HG03025 (cell line): Measurements from ENCODE around the gene CLP1.
"Not testable (repeated sequence)": the region's sequence is repeated elsewhere in the genome, so short reads cannot be mapped to it uniquely, and the experiment has no call there.

Source experiments
- ATAC-seq: cut with Tn5 transposase; IDR thresholded peaks from one replicate; pipeline ENCODE4 v1.9.1; 2021; ENCODE audit warnings: mild to moderate bottlenecking, moderate library complexity; ENCODE audit not compliant: unreplicated experiment, low FRiP score

CLP1 gene

DNA sequence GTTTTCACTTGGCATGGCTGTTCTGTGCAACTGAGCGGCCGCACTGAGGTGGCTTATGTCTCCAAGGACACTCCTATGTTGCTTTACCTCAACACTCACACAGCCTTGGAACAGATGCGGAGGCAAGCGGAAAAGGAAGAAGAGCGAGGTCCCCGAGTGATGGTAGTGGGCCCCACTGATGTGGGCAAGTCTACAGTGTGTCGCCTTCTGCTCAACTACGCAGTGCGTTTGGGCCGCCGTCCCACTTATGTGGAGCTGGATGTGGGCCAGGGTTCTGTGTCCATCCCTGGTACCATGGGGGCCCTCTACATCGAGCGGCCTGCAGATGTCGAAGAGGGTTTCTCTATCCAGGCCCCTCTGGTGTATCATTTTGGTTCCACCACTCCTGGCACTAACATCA, 2.1 kb downstream of the CLP1 start:
- no peak for ATAC-seq

DNA sequence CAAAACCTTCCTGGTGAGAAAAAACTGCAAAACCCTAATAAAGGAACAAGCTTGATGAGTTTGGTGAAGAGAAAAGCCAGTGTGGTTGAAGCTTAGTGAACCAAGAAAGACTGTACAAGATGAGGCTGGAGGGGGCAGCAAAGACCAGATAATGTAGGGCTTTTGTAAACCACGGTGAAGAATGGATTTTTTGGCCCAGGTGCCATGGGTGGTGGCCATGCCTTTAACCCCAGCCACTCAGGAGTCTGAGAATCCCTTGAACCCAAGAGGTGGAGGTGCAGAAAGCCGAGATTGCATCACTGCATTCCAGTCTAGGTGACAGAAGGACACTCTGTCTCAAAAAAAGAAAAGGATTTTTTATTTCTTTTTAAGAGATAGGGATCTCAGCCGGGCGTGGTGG, 5.3 kb downstream of the CLP1 start:
- ATAC-seq: no peak

DNA sequence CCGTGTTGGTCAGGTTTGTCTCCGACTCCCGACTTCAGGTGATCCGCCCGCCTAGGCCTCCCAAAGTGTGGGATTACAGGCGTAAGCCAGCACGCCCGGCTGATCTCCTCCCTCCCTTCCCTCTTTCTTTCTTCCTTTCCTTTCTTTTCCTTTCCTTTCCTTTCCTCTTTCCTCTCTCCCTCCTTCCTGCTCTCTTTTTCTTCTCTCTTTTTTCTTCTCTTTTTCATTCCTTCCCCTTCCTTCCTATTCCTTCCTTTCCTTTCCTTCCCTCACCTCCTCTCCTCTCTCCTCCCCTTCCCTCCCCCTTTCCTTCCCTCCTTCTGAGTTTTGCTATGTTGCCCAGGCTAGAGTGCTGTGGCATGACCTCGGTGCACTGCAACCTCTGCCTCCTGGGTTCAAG, 6.4 kb downstream of the CLP1 start:
- ATAC-seq: no peak

DNA sequence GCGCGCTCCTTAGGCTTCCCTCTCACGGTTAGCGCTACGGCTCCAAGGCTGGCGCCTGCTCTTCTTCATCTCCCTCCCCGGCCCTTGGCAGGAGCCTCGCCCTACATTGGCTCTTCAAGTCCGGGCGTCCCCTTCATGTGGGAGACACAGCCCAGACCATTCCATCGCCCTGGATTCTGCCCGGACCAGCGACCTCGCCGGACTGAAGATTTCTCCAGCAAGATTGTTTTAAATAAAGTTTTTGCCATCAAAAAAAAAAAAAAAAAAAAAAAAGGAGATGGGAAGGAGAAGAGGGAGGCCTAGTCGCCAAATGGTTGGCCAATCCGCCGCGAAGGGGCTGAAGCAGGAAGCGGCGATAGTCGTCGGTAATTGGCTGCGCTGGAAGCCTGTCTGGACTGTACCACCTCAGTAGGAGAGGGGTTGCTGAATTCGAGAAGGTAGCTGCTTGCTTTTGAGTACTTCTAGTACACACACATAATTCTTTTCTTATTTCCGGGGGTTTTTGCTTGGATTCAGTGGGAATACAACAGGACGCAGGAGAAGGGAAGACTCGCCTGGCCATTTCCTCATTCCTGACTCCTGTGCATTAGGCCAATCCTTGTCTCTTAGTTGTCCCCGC, 9.7 kb downstream of the CLP1 start:
- ATAC-seq: peak; percentile 61

DNA sequence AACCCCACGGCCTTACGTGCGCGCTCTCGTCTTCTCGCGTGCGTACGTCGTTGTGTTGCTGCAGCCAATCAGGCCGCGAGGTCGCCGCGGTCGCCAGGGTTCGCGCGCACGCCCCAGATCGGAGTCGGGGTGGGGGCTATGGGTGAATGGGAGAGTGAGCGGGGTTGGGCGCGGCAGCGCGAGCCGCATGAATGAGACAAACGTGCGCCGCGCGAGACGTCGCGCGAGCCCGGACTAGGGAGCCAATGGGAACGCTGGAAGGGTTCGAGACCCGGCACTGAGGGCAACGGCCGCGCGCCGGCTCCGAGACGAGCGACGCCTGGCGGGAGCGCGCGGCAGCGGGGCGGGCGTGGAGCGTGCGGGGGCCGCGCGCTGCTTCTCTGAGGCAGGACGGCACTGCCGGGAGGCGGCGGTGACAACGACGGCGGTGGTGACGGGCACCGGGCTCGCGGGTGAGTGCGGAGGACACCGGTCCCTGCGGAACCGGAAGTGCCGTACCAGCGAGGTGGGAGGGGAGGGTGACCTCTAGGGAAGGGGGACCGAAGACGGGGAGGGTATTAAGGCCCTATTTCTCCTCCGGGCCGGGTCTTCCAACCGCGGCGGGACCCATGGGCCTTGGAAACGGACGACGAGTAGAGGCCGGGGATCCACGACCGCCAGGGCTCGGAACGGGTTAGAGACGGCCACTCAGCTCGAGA, 10.3 kb downstream of the CLP1 start, which contains the start of gene ZDHHC5:
Gene ZDHHC5 (plus strand): TSS at position 379 of the 698 bp plus-strand sequence. CDS start 4,977 bp downstream, outside the sequence.
- peak; percentile 80 for ATAC-seq

DNA sequence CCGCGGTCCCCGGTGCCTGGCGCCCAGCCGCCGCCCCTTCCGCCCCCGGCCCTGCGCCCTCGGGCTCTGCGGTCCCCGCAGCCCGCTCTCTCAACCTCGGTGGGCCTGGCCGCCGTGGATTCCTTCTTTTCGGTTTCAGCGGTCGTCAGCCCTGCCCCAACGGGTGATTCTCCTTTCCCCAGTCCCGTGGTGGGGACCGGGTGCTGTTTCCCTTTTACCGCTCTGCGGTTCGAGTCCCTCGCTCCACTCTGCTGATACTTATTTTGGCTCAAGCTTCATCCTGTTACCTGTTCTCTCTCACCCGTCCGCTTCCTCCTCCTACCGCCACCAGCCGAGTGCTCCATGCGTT, 10.8 kb downstream of the CLP1 start:
- peak; percentile 9 for ATAC-seq

DNA sequence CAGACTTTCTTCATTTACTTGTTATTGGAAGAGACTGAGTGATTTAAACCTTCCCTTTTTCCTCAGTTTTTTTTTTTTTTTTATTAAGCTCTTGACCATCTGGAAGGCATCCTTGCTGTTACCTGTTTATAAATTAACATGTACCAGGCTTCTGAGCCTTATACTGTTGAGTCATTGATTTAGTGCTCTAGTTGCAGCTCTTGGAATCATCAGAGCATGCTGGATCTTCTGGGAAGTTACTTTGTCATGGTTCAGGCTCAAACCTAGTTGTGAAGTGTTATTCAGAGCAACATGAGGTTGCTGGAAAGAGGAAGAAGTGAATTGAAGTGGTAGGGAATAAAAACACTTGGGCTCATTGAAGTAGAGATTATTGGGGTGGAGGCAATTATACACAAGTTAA, 16.7 kb downstream of the CLP1 start:
- ATAC-seq: no peak

DNA sequence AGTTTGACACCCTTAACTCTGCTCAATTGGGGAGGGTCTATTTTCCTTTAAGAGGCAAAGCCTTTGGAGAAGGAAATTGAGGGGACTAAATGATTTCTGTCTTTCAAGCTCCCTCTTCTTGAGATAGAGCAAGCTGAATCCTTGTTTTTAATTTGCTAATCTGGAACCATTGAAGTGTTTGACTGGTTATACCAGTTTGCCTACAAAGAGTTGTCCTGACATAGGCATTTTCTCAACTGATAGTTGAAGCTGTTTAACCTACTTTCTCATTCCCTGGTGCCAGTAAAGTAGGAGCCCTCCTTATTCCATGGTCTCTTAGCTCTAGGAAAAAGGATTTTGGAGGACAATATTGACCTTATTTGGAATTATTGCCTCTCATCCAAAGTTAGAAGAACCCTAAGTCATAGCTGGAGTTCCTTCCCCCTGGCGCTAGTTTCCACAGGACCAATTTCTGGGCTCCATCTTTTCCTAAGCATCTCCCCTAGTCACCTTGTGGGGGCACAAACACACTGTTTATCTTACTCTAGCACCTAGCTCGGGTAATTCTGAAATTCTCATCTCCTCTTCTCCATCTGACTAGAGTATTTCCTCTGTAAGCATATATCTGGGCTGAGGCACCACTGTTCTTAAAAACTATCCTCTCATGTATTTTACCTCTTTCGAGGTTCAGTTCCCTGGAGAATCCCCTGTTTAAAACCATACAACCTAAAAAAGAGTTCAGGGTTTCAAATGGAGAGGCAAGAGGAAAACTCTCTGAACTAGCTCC, 17.8 kb downstream of the CLP1 start:
- no peak for ATAC-seq

DNA sequence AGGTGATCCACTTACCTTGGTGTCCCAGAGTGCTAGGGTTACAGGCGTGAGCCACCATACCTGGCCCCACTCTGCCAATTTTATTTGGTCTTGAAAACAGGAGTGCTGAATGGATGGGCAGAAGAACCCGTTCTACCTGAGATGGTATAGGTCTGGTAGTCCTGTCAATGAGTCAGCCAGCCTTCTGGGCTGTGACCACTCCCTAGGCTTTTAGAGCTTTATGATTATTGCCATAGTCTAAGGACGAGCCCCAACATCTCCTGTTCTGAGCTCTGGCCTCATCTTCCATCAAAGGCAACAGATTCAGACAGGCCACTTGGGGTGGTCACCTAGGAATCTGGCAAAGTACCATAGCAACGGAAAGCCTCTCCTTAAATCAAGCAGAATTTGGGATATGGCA, 21.8 kb downstream of the CLP1 start:
- no peak for ATAC-seq

DNA sequence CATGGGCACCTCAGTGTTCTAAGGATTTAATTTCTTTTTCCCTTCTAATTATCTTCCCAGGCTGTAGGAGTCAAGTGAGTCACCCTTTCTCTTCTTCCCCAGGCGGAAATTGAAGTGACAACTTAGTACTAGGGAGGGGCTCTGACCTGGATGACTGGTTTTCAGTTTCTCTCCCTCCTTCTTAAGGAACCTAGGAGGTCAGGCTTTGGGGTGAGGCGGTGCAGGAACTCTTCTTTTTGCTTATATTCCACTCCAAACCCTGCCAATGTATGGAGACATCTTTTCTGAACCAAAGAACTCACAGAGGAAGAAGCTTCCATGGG, 23.0 kb downstream of the CLP1 start:
- ATAC-seq: no peak

DNA sequence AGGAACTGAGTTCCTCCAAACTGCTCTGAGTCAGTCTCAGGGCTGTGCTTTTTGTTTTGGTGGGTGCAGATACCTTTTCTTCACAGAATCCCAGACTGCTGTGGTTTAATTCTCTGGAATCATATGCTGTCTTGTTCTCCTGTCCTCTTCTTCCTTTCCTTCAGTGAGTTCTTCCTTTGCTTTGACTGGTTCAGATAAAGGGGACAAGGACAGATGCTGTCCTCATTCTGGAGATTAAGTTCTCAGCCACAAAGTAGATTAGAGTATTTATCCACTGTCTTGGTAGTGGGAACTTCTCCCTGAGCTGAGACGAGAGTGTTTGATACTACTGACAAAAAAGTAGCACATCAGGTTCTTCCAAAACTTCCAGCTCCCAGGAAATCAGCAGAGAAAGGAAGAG, 23.6 kb downstream of the CLP1 start:
- ATAC-seq: no peak

DNA sequence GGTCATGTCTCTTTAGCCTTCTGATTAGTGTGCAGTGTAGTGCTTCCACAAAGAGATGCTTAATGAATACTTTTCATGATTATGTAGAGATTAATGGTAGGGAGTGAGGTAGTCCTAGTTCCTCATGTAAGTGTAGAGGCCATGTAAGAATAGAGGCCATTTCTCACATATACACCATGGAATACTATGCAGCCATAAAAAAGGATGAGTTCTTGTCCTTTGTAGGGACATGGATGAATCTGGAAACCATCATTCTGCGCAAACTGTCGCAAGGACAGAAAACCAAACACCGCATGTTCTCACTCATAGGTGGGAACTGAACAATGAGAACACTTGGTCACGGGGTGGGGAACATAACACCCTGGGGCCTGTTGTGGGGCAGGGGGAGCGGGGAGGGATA, 32.9 kb downstream of the CLP1 start:
- ATAC-seq: not testable (repeated sequence)

DNA sequence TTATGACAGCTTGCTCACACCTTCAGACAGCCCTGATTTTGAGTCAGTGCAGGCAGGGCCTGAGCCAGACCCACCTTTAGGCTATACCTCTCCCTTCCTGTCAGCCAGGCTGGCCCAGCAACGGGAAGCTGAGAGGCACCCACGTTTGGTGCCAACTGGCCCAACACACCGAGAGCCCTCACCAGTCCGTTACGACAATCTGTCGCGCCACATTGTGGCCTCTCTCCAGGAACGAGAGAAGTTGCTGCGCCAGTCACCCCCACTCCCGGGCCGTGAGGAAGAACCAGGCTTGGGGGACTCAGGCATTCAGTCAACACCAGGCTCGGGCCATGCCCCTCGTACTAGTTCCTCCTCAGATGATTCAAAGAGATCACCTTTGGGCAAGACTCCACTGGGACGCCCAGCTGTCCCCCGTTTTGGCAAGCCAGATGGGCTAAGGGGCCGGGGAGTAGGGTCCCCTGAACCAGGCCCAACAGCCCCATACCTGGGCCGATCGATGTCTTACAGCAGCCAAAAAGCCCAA, 41.3 kb downstream of the CLP1 start:
- no peak for ATAC-seq

DNA sequence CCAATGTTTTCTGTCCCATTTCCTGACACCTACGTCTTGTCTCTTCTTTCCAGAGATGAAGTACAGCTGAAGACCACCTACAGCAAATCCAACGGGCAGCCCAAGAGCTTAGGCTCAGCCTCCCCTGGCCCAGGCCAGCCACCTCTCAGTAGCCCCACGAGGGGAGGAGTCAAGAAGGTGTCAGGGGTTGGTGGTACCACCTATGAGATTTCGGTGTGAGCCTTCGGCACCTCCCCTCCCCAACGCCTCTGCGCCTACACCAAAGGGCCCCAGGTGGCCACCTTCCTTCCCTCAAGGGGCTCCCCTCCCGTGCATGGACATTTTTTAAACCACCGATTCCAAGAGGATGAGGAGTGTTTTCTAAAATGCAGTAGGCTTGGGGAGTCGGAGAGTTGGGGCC, 42.3 kb downstream of the CLP1 start:
- no peak for ATAC-seq

DNA sequence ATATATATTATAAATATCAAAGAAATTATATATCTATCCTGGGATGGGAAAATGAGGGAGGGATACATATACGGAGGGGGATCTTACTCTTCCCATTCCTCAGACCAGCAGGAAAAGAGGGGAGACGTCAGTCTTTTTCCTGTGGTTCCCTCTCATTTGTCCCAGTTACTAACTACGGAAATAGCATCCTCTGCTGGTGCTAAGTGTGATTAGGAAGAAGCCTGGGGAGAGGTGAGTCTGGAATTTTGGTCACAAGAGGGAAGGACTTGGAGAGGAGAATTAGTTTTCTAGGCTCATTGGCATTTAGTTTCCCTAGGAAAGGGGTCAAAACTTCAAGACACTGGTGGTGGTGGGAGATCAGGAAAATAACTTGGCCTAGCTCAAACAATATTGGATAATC, 42.9 kb downstream of the CLP1 start:
- no peak for ATAC-seq

DNA sequence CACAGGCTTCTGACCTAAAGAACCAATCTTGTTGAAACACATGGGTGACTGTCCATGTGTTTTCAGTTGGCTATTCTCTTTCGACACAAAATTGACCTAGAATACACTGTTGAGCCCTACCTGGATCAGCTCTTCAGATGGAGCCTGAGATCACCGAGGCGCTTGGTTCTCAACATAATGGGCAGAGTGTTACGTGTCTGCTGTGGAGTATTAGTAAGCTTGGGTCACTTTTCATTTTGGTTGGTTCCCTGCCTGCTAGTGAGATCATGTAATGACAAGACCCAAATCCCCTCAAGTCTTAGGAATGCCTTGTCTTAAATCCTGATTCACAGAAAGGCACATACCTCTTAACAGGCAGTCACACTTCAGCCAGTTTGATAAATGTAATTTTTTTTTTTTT, 45.8 kb downstream of the CLP1 start:
- no peak for ATAC-seq

DNA sequence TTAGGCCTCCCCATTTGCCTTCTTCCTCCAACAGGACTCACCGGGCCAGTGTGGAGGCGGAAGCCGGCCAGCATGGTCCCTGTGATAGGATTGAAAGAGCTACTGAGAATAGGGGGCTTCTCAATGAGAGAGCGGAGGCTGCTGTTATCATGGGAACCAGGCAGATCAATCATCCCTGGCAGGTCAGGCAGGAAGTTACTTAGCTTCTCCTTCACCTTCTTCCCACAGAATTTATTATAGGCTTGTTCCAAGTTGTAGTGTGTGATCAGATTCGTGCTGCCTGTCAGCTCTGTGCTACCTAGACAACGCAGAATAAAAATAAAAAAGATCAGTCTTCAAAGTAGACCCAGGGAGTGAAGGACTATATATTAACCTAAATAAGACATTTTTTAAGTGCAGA, 47.4 kb downstream of the CLP1 start:
- no peak for ATAC-seq

DNA sequence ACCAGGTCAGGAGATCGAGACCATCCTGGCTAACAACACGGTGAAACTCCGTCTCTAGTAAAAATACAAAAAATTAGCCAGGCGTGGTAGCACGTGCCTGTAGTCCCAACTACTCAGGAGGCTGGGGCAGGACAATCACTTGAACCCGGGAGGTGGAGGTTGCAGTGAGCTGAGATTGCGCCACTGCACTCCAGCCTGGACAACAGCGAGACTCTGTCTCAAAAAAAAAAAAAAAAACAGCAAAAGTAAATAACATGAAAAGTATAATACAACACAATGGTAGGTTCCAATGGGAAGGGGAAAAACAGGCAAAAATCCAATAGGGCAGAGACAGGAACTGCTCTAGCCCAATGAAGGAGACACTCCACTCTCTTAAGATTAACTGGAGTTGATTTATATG, 47.9 kb downstream of the CLP1 start:
- ATAC-seq: not testable (repeated sequence)

DNA sequence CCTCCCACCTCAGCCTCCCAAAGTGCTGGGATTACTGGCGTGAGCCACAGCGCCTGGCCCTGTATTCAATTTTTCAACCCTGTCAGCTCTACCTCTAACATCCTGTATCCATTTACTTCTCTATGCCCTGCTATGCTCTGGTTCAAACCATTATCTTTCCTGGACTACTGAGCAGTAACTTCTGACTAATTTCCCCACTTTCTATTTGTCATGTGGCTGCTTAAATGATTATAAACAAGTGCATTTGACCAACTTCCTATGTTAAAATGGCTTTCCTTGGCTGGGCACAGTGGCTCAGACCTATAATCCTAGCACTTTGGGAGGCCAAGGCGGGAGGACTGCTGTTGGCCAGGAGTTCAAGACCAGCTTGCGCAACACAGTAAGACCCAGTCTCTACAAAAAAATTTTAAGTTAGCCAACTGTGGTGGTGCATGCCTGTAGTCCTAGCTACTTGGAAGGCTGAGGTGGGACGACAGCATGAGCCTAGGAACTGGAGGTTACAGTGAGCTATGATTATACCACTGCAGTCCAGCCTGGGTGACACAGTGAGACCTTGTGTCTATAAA, 52.3 kb downstream of the CLP1 start:
- no peak for ATAC-seq
